Neural cell (in vitro differentiated cells): Measurements from ENCODE around the gene COL18A1. TPM values are rescaled to one million over a fixed set of nuclear protein-coding genes. Genes with fewer than 3 reads are reported as not detected.

ENCODE experiments used
- H2AFZ ChIP-seq: fragments of 200-600, 300-800 bp; sonication (generic), shearing (Covaris generic); 2 replicates; pipeline ENCODE4 v1.6.0; 2014; ENCODE audit warnings: low read depth, mild to moderate bottlenecking, antibody characterized with exemption, low read length, moderate library complexity
- H3F3A ChIP-seq: fragments of 200-600 bp; shearing (Covaris generic); 2 replicates; pipeline ENCODE4 v1.6.1; 2016; ENCODE audit warnings: mild to moderate bottlenecking, moderate library complexity, mixed read lengths, antibody characterized with exemption, low read length; ENCODE audit not compliant: insufficient read depth, poor library complexity, severe bottlenecking
- H3K27ac ChIP-seq: fragments of 200-600, 300-800 bp; sonication (generic), shearing (Covaris generic); 2 replicates; pipeline ENCODE4 v1.5.1; 2014; ENCODE audit warnings: mild to moderate bottlenecking, low read length, moderate library complexity
- H3K27me3 ChIP-seq: fragments of 300-800, 200-600 bp; sonication (generic), shearing (Covaris generic); 2 replicates; pipeline ENCODE4 v1.6.0; 2014; ENCODE audit warnings: mild to moderate bottlenecking, low read depth, low read length, moderate library complexity; ENCODE audit not compliant: insufficient read depth
- H3K36me3 ChIP-seq: fragments of 300-800, 200-600 bp; sonication (generic), shearing (Covaris generic); 2 replicates; pipeline ENCODE4 v1.5.1; 2014; ENCODE audit warnings: mild to moderate bottlenecking, antibody characterized with exemption, low read length, moderate library complexity; ENCODE audit not compliant: insufficient read depth
- H3K4me2 ChIP-seq: fragments of 300-800, 200-600 bp; sonication (generic), shearing (Covaris generic); 2 replicates; pipeline ENCODE4 v1.6.0; 2014; ENCODE audit warnings: mild to moderate bottlenecking, low read length
- H3K4me3 ChIP-seq: fragments of 300-800, 200-600 bp; sonication (generic), shearing (Covaris generic); 2 replicates; pipeline ENCODE4 v1.5.1; 2014; ENCODE audit warnings: mild to moderate bottlenecking, low read length, moderate library complexity
- H3K79me2 ChIP-seq: fragments of 200-600 bp; shearing (Covaris generic); replicated peaks from 2 replicates; pipeline ENCODE4 v1.6.0; 2014; ENCODE audit warnings: mild to moderate bottlenecking, low read length, moderate library complexity; ENCODE audit not compliant: insufficient read depth
- H3K9ac ChIP-seq: fragments of 300-800, 200-600 bp; sonication (generic), shearing (Covaris generic); 2 replicates; pipeline ENCODE4 v1.6.1; 2016; ENCODE audit warnings: mild to moderate bottlenecking, low read length, mixed read lengths
- H3K9me2 ChIP-seq: fragments of 200-600 bp; shearing (Covaris generic); 2 replicates; pipeline ENCODE4 v1.6.1; 2016; ENCODE audit warnings: mild to moderate bottlenecking, low read length, mixed read lengths; ENCODE audit not compliant: insufficient read depth
- H3K9me3 ChIP-seq: fragments of 200-600, 300-800 bp; sonication (generic), shearing (Covaris generic); 2 replicates; pipeline ENCODE4 v1.6.1; 2016; ENCODE audit warnings: mild to moderate bottlenecking, mixed run types, low read length, moderate library complexity, mixed read lengths
- H4K20me1 ChIP-seq: fragments of 200-600 bp; shearing (Covaris generic); 2 replicates; pipeline ENCODE4 v1.6.1; 2016; ENCODE audit warnings: mild to moderate bottlenecking, mixed run types; ENCODE audit not compliant: insufficient read depth
- CTCF ChIP-seq: fragments of 450-650 bp; IDR thresholded peaks from 2 replicates; pipeline ENCODE4 v1.5.1; 2014; ENCODE audit warnings: antibody characterized with exemption, mild to moderate bottlenecking, moderate library complexity; ENCODE audit not compliant: poor library complexity, severe bottlenecking
- EP300 ChIP-seq: fragments of 450-650 bp; conservative IDR thresholded peaks from 2 replicates; pipeline ENCODE4 v1.6.1; 2014; ENCODE audit warnings: antibody characterized with exemption, mild to moderate bottlenecking, moderate library complexity; ENCODE audit not compliant: poor library complexity, severe bottlenecking
- EZH2 ChIP-seq: fragments of 200-600, 300-800 bp; shearing (Covaris generic), sonication (generic); IDR thresholded peaks from 2 replicates; pipeline ENCODE4 v1.6.1; 2014; ENCODE audit warnings: antibody characterized with exemption, low read length, borderline replicate concordance, mild to moderate bottlenecking; ENCODE audit not compliant: insufficient read depth, poor library complexity, severe bottlenecking
- MXI1 ChIP-seq: fragments of 450-650 bp; conservative IDR thresholded peaks from 2 replicates; pipeline ENCODE4 v1.6.1; 2014; ENCODE audit warnings: antibody characterized with exemption, mild to moderate bottlenecking; ENCODE audit not compliant: poor library complexity, severe bottlenecking
- POLR2AphosphoS5 ChIP-seq: IDR thresholded peaks from 2 replicates; pipeline ENCODE4 v1.6.1; 2012
- RAD21 ChIP-seq: fragments of 450-650 bp; conservative IDR thresholded peaks from 2 replicates; pipeline ENCODE4 v1.6.1; 2014; ENCODE audit warnings: antibody characterized with exemption, mild to moderate bottlenecking, moderate library complexity
- SMC3 ChIP-seq: fragments of 450-650 bp; conservative IDR thresholded peaks from 2 replicates; pipeline ENCODE4 v1.6.1; 2014; ENCODE audit warnings: antibody characterized with exemption, mild to moderate bottlenecking, moderate library complexity; ENCODE audit not compliant: poor library complexity
- TAF1 ChIP-seq: IDR thresholded peaks from 2 replicates; pipeline ENCODE4 v1.6.1; 2012; ENCODE audit warnings: low read depth
- polyA minus RNA-seq: library from RNA; depleted of rRNA, polyadenylated mRNA; stranded (reverse); fragments of >200 nt; gene quantifications from 2 replicates; pipeline ENCODE4 v1.2.3, GENCODE V29; 2014
- polyA plus RNA-seq: library from polyadenylated mRNA; depleted of rRNA; stranded (reverse); fragments of >200 nt; gene quantifications from 2 replicates; pipeline ENCODE4 v1.2.3, GENCODE V29; 2014
- TF ChIP-seq, protein P1 (sequence below): IDR thresholded peaks from 2 replicates; pipeline ENCODE4 v1.6.1; 2012; ENCODE audit warnings: borderline replicate concordance

The COL18A1 gene
- 2.5 and 3.7 TPM in 2 replicates for polyA plus RNA-seq
- polyA minus RNA-seq: 1.7 and 2.2 TPM in 2 replicates

DNA sequence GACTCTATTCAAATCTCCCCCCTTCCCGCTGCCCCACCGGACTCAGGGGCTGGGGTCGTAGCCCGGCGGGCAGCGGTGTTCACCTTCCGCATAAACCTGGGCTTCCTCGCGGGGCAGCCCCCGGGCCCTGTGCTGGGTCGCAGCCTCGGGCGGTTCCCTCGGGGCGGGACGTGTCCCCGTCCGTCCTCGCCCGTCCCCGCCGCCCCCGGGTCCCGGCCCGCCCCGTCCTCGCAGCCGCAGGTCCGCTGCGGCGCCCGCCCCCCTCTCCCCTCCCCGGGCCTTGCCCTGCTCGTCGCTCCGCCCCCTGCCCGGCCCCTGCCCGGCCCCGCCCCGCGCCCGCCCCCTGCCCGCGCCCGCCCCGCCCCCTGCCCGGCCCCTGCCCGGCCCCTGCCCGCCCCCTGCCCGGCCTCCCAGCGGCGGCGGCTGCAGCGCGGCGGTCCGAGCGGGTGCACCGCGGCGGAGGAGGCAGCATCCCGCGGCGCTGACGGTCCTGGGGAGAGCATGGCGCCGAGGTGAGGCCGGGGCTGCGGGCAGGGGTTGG lies at the start of gene COL18A1:
Gene COL18A1 (plus strand): TSS at position 436 of the 541 bp plus-strand sequence. CDS start 66 bp downstream, at position 502.
- Histone ChIP-seq H3K79me2 (no peaks in the 10 kb centered on the region), H3K4me2 (no peak within 1 kb of the TSS), H3K9ac (peak within 1 kb of the TSS; percentile 46), H3K9me3 (no peaks in the 10 kb centered on the region), H3K27me3 (peaks cover 45% of the 10 kb centered on the region), H4K20me1 (no peaks in the 10 kb centered on the region), H2AFZ (no peak within 1 kb of the TSS), H3K9me2 (no peaks in the 10 kb centered on the region), H3K27ac (no peak within 1 kb of the TSS), H3K36me3 (no peaks in the 10 kb centered on the region), H3F3A (no peaks in the 10 kb centered on the region), H3K4me3 (peak within 1 kb of the TSS; percentile 68)
- TF ChIP-seq TAF1 (no peak), CTCF (no peak), MXI1 (no peak), EP300 (no peak), RAD21 (no peak), EZH2 (no peak), SMC3 (no peak), POLR2AphosphoS5 (no peak)
- TF ChIP-seq, protein P1, sequence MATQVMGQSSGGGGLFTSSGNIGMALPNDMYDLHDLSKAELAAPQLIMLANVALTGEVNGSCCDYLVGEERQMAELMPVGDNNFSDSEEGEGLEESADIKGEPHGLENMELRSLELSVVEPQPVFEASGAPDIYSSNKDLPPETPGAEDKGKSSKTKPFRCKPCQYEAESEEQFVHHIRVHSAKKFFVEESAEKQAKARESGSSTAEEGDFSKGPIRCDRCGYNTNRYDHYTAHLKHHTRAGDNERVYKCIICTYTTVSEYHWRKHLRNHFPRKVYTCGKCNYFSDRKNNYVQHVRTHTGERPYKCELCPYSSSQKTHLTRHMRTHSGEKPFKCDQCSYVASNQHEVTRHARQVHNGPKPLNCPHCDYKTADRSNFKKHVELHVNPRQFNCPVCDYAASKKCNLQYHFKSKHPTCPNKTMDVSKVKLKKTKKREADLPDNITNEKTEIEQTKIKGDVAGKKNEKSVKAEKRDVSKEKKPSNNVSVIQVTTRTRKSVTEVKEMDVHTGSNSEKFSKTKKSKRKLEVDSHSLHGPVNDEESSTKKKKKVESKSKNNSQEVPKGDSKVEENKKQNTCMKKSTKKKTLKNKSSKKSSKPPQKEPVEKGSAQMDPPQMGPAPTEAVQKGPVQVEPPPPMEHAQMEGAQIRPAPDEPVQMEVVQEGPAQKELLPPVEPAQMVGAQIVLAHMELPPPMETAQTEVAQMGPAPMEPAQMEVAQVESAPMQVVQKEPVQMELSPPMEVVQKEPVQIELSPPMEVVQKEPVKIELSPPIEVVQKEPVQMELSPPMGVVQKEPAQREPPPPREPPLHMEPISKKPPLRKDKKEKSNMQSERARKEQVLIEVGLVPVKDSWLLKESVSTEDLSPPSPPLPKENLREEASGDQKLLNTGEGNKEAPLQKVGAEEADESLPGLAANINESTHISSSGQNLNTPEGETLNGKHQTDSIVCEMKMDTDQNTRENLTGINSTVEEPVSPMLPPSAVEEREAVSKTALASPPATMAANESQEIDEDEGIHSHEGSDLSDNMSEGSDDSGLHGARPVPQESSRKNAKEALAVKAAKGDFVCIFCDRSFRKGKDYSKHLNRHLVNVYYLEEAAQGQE: no peak

DNA sequence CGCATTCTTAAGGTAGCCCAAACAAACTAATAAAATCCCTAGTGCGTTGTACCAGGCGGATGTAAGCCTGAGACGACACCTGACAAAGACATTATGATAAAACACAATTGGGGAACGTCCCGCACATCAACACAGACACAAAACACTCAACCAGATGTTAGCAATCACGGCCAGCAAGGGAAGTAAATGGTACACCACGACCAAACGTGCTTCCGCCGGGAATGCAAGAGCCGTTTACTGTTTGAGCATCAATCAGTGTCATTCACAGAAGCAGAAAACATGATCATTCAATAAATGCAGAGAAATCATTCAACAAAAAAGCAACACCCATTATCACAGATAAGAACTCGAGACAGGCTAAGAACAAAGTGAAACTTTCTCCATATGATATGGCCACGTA lies 49.4 kb upstream of the COL18A1 start:
- no peaks in the 10 kb centered on the region for H3K36me3 ChIP-seq
- no peak overlapping the region for H2AFZ ChIP-seq
- H3K4me3 ChIP-seq: no peak overlapping the region
- H3K27ac ChIP-seq: no peak overlapping the region
- no peak for TF ChIP-seq RAD21
- peak; percentile 54 for TF ChIP-seq POLR2AphosphoS5
- no peaks in the 10 kb centered on the region for H3K79me2 ChIP-seq
- H4K20me1 ChIP-seq: no peaks in the 10 kb centered on the region
- H3K4me2 ChIP-seq: no peak overlapping the region
- H3K9me3 ChIP-seq: no peaks in the 10 kb centered on the region
- peaks cover 4% of the 10 kb centered on the region for H3F3A ChIP-seq
- no peaks in the 10 kb centered on the region for H3K27me3 ChIP-seq
- no peak overlapping the region for H3K9ac ChIP-seq
- no peaks in the 10 kb centered on the region for H3K9me2 ChIP-seq
